GM12872 (cell line): ENCODE data around the gene BTC.

ENCODE experiments used
- CTCF ChIP-seq: IDR thresholded peaks from 3 replicates; pipeline ENCODE4 v1.5.1; 2011; ENCODE audit warnings: low read depth, mild to moderate bottlenecking, low read length, moderate library complexity; ENCODE audit not compliant: insufficient read depth

BTC gene

GRCh38 chr4:74814052-74814451, 19.7 kb upstream of the BTC start:
- no peak for TF ChIP-seq CTCF

- no peak for TF ChIP-seq CTCF
Observed at GRCh38 chr4:74805601-74806000, 11.3 kb upstream of the BTC start.

GRCh38 chr4:74800310-74800709, 6.0 kb upstream of the BTC start:
- TF ChIP-seq CTCF, result no peak

GRCh38 chr4:74796631-74797030, 2.3 kb upstream of the BTC start:
- TF ChIP-seq CTCF, result no peak

GRCh38 chr4:74793757-74794381, 454 bp downstream of the BTC start:
- TF ChIP-seq CTCF, result peak; percentile 1; the same call in 1 of the 3 replicates

- no peak for TF ChIP-seq CTCF
Observed at GRCh38 chr4:74790652-74791051, 3.7 kb downstream of the BTC start.

GRCh38 chr4:74789518-74789917, 4.8 kb downstream of the BTC start:
- TF ChIP-seq CTCF, result no peak
